Thyroid gland (tissue), 4 donors: ENCODE data around the gene PRKD2.

ENCODE experiments used
- POLR2A ChIP-seq, 2 donors: fragments of 450-650 bp; IDR thresholded peaks; one replicate each; pipeline ENCODE4 v1.6.1; 2017; ENCODE audit warnings: antibody characterized with exemption in 2 of 2, mild to moderate bottlenecking in 2 of 2, moderate library complexity in 1 of 2
- TF ChIP-seq, protein P1 (sequence below), 6 experiments: fragments of 200-600 bp in 3 of 6; fragments of 450-650 bp in 3 of 6; sonication (generic) in 3 of 6; IDR thresholded peaks; one replicate each; pipeline ENCODE4 v1.5.1; 2016 to 2019; ENCODE audit warnings: antibody characterized with exemption in 6 of 6, mild to moderate bottlenecking in 2 of 6, inconsistent platforms in 1 of 6, moderate library complexity in 1 of 6

- TF ChIP-seq, protein P1, sequence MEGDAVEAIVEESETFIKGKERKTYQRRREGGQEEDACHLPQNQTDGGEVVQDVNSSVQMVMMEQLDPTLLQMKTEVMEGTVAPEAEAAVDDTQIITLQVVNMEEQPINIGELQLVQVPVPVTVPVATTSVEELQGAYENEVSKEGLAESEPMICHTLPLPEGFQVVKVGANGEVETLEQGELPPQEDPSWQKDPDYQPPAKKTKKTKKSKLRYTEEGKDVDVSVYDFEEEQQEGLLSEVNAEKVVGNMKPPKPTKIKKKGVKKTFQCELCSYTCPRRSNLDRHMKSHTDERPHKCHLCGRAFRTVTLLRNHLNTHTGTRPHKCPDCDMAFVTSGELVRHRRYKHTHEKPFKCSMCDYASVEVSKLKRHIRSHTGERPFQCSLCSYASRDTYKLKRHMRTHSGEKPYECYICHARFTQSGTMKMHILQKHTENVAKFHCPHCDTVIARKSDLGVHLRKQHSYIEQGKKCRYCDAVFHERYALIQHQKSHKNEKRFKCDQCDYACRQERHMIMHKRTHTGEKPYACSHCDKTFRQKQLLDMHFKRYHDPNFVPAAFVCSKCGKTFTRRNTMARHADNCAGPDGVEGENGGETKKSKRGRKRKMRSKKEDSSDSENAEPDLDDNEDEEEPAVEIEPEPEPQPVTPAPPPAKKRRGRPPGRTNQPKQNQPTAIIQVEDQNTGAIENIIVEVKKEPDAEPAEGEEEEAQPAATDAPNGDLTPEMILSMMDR (IDR thresholded peaks at IDR 0.05): no peak
- no peak for TF ChIP-seq POLR2A (IDR thresholded peaks at IDR 0.05)
Measured at GRCh38 chr19:46696052-46696451, 20.9 kb downstream of the PRKD2 start.
